Ascending aorta (tissue), 2 donors: ENCODE measurements around the gene CRACR2B. TPM values are rescaled to one million over a fixed set of nuclear protein-coding genes. Genes with fewer than 3 reads are reported as not detected.

Source experiments
- DNase-seq, 2 donors: peaks; one replicate each; pipeline ENCODE4 v3.0.0-alpha.2; 2019; ENCODE audit warnings: low spot score in 2 of 2
- H3K27ac ChIP-seq, 2 donors: fragments of 200-600 bp; sonication (generic); one replicate each; pipeline ENCODE4 v1.5.1; 2016 to 2017; ENCODE audit warnings: mild to moderate bottlenecking in 1 of 2
- H3K27me3 ChIP-seq: fragments of 200-600 bp; sonication (generic); one replicate; pipeline ENCODE4 v1.5.1; 2017
- H3K36me3 ChIP-seq, 2 donors: fragments of 200-600 bp; sonication (generic); one replicate each; pipeline ENCODE4 v1.5.1; 2016
- H3K4me1 ChIP-seq, 2 donors: fragments of 200-600 bp; sonication (generic); one replicate each; pipeline ENCODE4 v1.5.1; 2016 to 2017; ENCODE audit warnings: mild to moderate bottlenecking in 1 of 2
- H3K4me3 ChIP-seq, 2 donors: fragments of 200-600 bp; sonication (generic); one replicate each; pipeline ENCODE4 v1.5.1; 2016 to 2017; ENCODE audit warnings: mild to moderate bottlenecking in 1 of 2
- H3K9me3 ChIP-seq, 2 donors: fragments of 200-600 bp; sonication (generic); one replicate each; pipeline ENCODE4 v1.5.1; 2016
- CTCF ChIP-seq, 3 experiments: fragments of 200-600 bp in 2 of 3; fragments of 450-650 bp in 1 of 3; sonication (generic) in 2 of 3; IDR thresholded peaks; one replicate each; pipeline ENCODE4 v1.5.1; 2016 to 2019; ENCODE audit warnings: antibody characterized with exemption in 3 of 3, mild to moderate bottlenecking in 1 of 3, moderate library complexity in 1 of 3
- intact Hi-C: fragments of 100-400 bp; cut with DNase I; formaldehyde crosslinking; loops from one replicate; pipeline ENCODE4 v1.15.1; 2023
- total RNA-seq: library from RNA; depleted of rRNA; stranded (reverse); fragments of >200 nt; gene quantifications from one replicate; pipeline ENCODE4 v1.1.0, GENCODE V29; 2016

Gene CRACR2B
- total RNA-seq, 1 donor from 2014 or later, result 20.5 TPM

GRCh38 chr11:794013-794765 lies 33.5 kb upstream of the CRACR2B start:
- intact Hi-C loops, result no loop called here
- H3K9me3 ChIP-seq, result no peaks in the 10 kb centered on the region
- no peak overlapping the region for H3K27ac ChIP-seq
- H3K36me3 ChIP-seq, result peaks cover 0 to 3% of the 10 kb centered on the region in 2 donors
- no peak for TF ChIP-seq CTCF (IDR thresholded peaks at IDR 0.05)
- H3K4me3 ChIP-seq, result peak overlapping the region in 1 of 2 donors; percentile 78
- H3K4me1 ChIP-seq, result peaks cover 12 to 20% of the 10 kb centered on the region in 2 donors
- no peak for DNase-seq
- no peaks in the 10 kb centered on the region for H3K27me3 ChIP-seq

GRCh38 chr11:794766-795633 lies 32.7 kb upstream of the CRACR2B start:
- Histone ChIP-seq H3K4me1 (peaks cover 12 to 20% of the 10 kb centered on the region in 2 donors), H3K4me3 (peak overlapping the region; percentile 78 to 85), H3K36me3 (peaks cover 0 to 7% of the 10 kb centered on the region in 2 donors), H3K9me3 (no peaks in the 10 kb centered on the region), H3K27me3 (no peaks in the 10 kb centered on the region), H3K27ac (no peak overlapping the region)
- no peak for DNase-seq
- TF ChIP-seq CTCF (IDR thresholded peaks at IDR 0.05), result no peak
- intact Hi-C loops, result loop anchor here (5.0 kb wide), 1 partner anchor 48 kb away; the partner anchor contains the start of gene TALDO1

GRCh38 chr11:795634-796564 lies 31.8 kb upstream of the CRACR2B start:
- peaks cover 12 to 20% of the 10 kb centered on the region in 2 donors for H3K4me1 ChIP-seq
- peak; percentile 50 to 89 for DNase-seq
- peak overlapping the region; percentile 78 to 85 for H3K4me3 ChIP-seq
- no peak for TF ChIP-seq CTCF (IDR thresholded peaks at IDR 0.05)
- no peaks in the 10 kb centered on the region for H3K27me3 ChIP-seq
- peaks cover 5 to 13% of the 10 kb centered on the region in 2 donors for H3K36me3 ChIP-seq
- no peaks in the 10 kb centered on the region for H3K9me3 ChIP-seq
- intact Hi-C loops, result loop anchor here (2.0 to 5.0 kb wide), 2 partner anchors 19 to 49 kb away; partner anchors contain the start of genes GATD1 and TALDO1
- peak overlapping the region; percentile 78 to 79 for H3K27ac ChIP-seq

GRCh38 chr11:796565-797295 lies 31.0 kb upstream of the CRACR2B start:
- no peaks in the 10 kb centered on the region for H3K9me3 ChIP-seq
- TF ChIP-seq CTCF (IDR thresholded peaks at IDR 0.05), result no peak
- peak overlapping the region; percentile 78 to 79 for H3K27ac ChIP-seq
- peaks cover 13 to 19% of the 10 kb centered on the region in 2 donors for H3K36me3 ChIP-seq
- no peak for DNase-seq
- intact Hi-C loops, result loop anchor here (2.0 to 5.0 kb wide), 2 partner anchors 20 to 49 kb away; partner anchors contain the start of genes GATD1 and TALDO1
- H3K4me3 ChIP-seq, result peak overlapping the region; percentile 78 to 85
- no peaks in the 10 kb centered on the region for H3K27me3 ChIP-seq
- H3K4me1 ChIP-seq, result peaks cover 12 to 20% of the 10 kb centered on the region in 2 donors
